ENCODE measurements around the gene SREBF1.
"Not testable (repeated sequence)": the region's sequence is repeated elsewhere in the genome, so short reads cannot be mapped to it uniquely, and the experiment has no call there.

- TF ChIP-seq, protein P1, sequence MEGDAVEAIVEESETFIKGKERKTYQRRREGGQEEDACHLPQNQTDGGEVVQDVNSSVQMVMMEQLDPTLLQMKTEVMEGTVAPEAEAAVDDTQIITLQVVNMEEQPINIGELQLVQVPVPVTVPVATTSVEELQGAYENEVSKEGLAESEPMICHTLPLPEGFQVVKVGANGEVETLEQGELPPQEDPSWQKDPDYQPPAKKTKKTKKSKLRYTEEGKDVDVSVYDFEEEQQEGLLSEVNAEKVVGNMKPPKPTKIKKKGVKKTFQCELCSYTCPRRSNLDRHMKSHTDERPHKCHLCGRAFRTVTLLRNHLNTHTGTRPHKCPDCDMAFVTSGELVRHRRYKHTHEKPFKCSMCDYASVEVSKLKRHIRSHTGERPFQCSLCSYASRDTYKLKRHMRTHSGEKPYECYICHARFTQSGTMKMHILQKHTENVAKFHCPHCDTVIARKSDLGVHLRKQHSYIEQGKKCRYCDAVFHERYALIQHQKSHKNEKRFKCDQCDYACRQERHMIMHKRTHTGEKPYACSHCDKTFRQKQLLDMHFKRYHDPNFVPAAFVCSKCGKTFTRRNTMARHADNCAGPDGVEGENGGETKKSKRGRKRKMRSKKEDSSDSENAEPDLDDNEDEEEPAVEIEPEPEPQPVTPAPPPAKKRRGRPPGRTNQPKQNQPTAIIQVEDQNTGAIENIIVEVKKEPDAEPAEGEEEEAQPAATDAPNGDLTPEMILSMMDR (IDR thresholded peaks at IDR 0.05): not testable (repeated sequence)
- not testable (repeated sequence) for TF ChIP-seq POLR2A (IDR thresholded peaks at IDR 0.05)
These were observed 28.6 kb downstream of the SREBF1 start for GRCh38 chr17:17808200-17808599.
